Smooth muscle cell (in vitro differentiated cells): ENCODE results near the gene RNF111. TPM values are rescaled to one million over a fixed set of nuclear protein-coding genes. Genes with fewer than 3 reads are reported as not detected.

Experiments
- DNase-seq: peaks from one replicate; lab custom pipeline; 2025; ENCODE audit not compliant: unreplicated experiment; lab: John Stamatoyannopoulos, UW
- H2AFZ ChIP-seq: fragments of 200-600 bp; sonication (generic); 2 replicates; pipeline ENCODE4 v1.6.0; 2016; ENCODE audit warnings: antibody characterized with exemption, low read depth, mild to moderate bottlenecking
- H3F3A ChIP-seq: fragments of 200-600 bp; sonication (generic); 2 replicates; pipeline ENCODE4 v1.6.0; 2017; ENCODE audit warnings: antibody characterized with exemption, low read depth
- H3K27ac ChIP-seq: fragments of 200-600 bp; sonication (generic); 2 replicates; pipeline ENCODE4 v1.5.1; 2016; ENCODE audit warnings: low read depth, mild to moderate bottlenecking
- H3K27me3 ChIP-seq: fragments of 200-600 bp; sonication (generic); 2 replicates; pipeline ENCODE4 v1.6.1; 2016; ENCODE audit warnings: low read depth, mild to moderate bottlenecking
- H3K36me3 ChIP-seq: fragments of 200-600 bp; sonication (generic); 2 replicates; pipeline ENCODE4 v1.5.1; 2016; ENCODE audit warnings: low read depth
- H3K4me1 ChIP-seq: fragments of 200-600 bp; sonication (generic); 2 replicates; pipeline ENCODE4 v1.5.1; 2016; ENCODE audit warnings: low read depth
- H3K4me2 ChIP-seq: fragments of 200-600 bp; sonication (generic); 2 replicates; pipeline ENCODE4 v1.6.0; 2016; ENCODE audit warnings: mild to moderate bottlenecking
- H3K4me3 ChIP-seq: fragments of 200-600 bp; sonication (generic); 2 replicates; pipeline ENCODE4 v1.5.1; 2016; ENCODE audit warnings: mild to moderate bottlenecking
- H3K79me2 ChIP-seq: fragments of 200-600 bp; sonication (generic); 2 replicates; pipeline ENCODE4 v1.6.0; 2016; ENCODE audit warnings: low read depth, mild to moderate bottlenecking
- H3K9ac ChIP-seq: fragments of 200-600 bp; sonication (generic); 2 replicates; pipeline ENCODE4 v1.6.0; 2016; ENCODE audit warnings: low read depth
- H3K9me3 ChIP-seq: fragments of 200-600 bp; sonication (generic); replicated peaks from 2 replicates; pipeline ENCODE4 v1.5.1; 2016; ENCODE audit warnings: low read depth
- H4K20me1 ChIP-seq: fragments of 200-600 bp; sonication (generic); 2 replicates; pipeline ENCODE4 v1.6.0; 2016; ENCODE audit warnings: low read depth
- CTCF ChIP-seq: fragments of 200-600 bp; sonication (generic); IDR thresholded peaks from 2 replicates; pipeline ENCODE4 v1.5.1; 2017; ENCODE audit warnings: borderline replicate concordance, mild to moderate bottlenecking, antibody characterized with exemption; ENCODE audit not compliant: insufficient read depth, poor library complexity, severe bottlenecking
- WGBS: methylation state at CpG from one replicate; pipeline ENCODE4 v1.1.7; 2016; ENCODE audit warnings: low lambda C conversion rate; 5-methylcytosine and 5-hydroxymethylcytosine counted together
- polyA plus RNA-seq: library from polyadenylated mRNA; unstranded; fragments of >200 nt; fragmentation: Nextera tagmentation; extraction: Ambion mirVana; gene quantifications from 2 replicates; pipeline ENCODE4 v1.2.1, GENCODE V29; 2016
- total RNA-seq: library from RNA; depleted of rRNA; stranded (reverse); fragments of >200 nt; gene quantifications from 2 replicates; pipeline ENCODE4 v1.2.3, GENCODE V29; 2014

Gene RNF111
- total and polyA plus RNA-seq, 2 experiments from 2014 or later, result 15.3 to 37.8 TPM

- Histone ChIP-seq H3K27ac (no peak overlapping the region), H3K27me3 (no peaks in the 10 kb centered on the region), H3K4me3 (no peak overlapping the region), H3K9me3 (no peaks in the 10 kb centered on the region), H3K4me1 (no peaks in the 10 kb centered on the region), H3K36me3 (peaks cover 41% of the 10 kb centered on the region), H3F3A (no peaks in the 10 kb centered on the region), H3K4me2 (no peak overlapping the region), H3K9ac (no peak overlapping the region), H4K20me1 (no peaks in the 10 kb centered on the region), H3K79me2 (no peaks in the 10 kb centered on the region), H2AFZ (no peak overlapping the region)
- no peak for DNase-seq
- no peak for TF ChIP-seq CTCF
- 96% methylated on average over 1 of the region's 1 CpG for WGBS
Observed at GRCh38 chr15:59069430-59069829, 82.0 kb downstream of the RNF111 start.

- DNase-seq, result no peak
- Histone ChIP-seq H3K4me1 (no peaks in the 10 kb centered on the region), H3K4me3 (no peak overlapping the region), H3K27me3 (no peaks in the 10 kb centered on the region), H3K9ac (no peak overlapping the region), H3K27ac (no peak overlapping the region), H3K79me2 (no peaks in the 10 kb centered on the region), H3K36me3 (peaks cover 28% of the 10 kb centered on the region), H2AFZ (no peak overlapping the region), H4K20me1 (no peaks in the 10 kb centered on the region), H3F3A (no peaks in the 10 kb centered on the region), H3K4me2 (no peak overlapping the region), H3K9me3 (no peaks in the 10 kb centered on the region)
- TF ChIP-seq CTCF, result no peak
- 100% methylated on average over 1 of the region's 1 CpG for WGBS
Observed at GRCh38 chr15:59074607-59075006, 87.1 kb downstream of the RNF111 start.

GRCh38 chr15:59087731-59088130 lies 100.3 kb downstream of the RNF111 start:
- H3K27ac ChIP-seq, result no peak overlapping the region
- H2AFZ ChIP-seq, result no peak overlapping the region
- H3K4me2 ChIP-seq, result no peak overlapping the region
- no peaks in the 10 kb centered on the region for H3F3A ChIP-seq
- no peak for DNase-seq
- H4K20me1 ChIP-seq, result peaks cover 4% of the 10 kb centered on the region
- H3K9me3 ChIP-seq, result no peaks in the 10 kb centered on the region
- H3K9ac ChIP-seq, result no peak overlapping the region
- H3K4me3 ChIP-seq, result no peak overlapping the region
- WGBS, result 98% methylated on average over 2 of the region's 2 CpGs
- peaks cover 36% of the 10 kb centered on the region for H3K36me3 ChIP-seq
- H3K79me2 ChIP-seq, result no peaks in the 10 kb centered on the region
- H3K4me1 ChIP-seq, result no peaks in the 10 kb centered on the region
- H3K27me3 ChIP-seq, result no peaks in the 10 kb centered on the region
- TF ChIP-seq CTCF, result no peak

- H3K27me3 ChIP-seq, result no peaks in the 10 kb centered on the region
- no peak for DNase-seq
- no peak overlapping the region for H3K27ac ChIP-seq
- H3K4me1 ChIP-seq, result no peaks in the 10 kb centered on the region
- H3K4me2 ChIP-seq, result no peak overlapping the region
- H3K36me3 ChIP-seq, result peaks cover 49% of the 10 kb centered on the region
- 93% methylated on average over 1 of the region's 1 CpG for WGBS
- no peak overlapping the region for H3K9ac ChIP-seq
- TF ChIP-seq CTCF, result no peak
- H3K4me3 ChIP-seq, result no peak overlapping the region
- H3K79me2 ChIP-seq, result no peaks in the 10 kb centered on the region
- no peak overlapping the region for H2AFZ ChIP-seq
- no peaks in the 10 kb centered on the region for H3K9me3 ChIP-seq
- H3F3A ChIP-seq, result no peaks in the 10 kb centered on the region
- peaks cover 4% of the 10 kb centered on the region for H4K20me1 ChIP-seq
Observed at GRCh38 chr15:59094077-59094476, 106.6 kb downstream of the RNF111 start.
